ENCODE results near the gene DDX10.

DNA sequence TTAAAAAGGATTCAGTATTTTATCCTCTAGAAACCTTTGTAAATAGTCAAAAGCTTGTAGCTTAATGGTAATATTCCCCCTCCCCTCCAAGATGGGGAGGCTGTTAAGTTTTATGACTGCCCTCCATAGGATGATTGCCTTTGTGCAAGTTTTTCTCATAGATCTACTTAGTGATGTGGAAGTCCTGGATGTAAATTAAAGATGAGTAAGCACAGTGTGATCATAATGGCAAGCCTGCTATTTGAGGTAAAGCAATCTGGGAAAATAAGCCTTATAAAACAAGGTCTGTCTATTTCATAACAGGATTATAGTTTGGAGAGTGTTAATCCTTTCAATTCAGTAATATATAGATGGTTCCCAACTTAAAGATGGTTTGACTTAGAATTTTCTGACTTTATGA lies 216.3 kb downstream of the DDX10 start:
- TF ChIP-seq, protein P1, sequence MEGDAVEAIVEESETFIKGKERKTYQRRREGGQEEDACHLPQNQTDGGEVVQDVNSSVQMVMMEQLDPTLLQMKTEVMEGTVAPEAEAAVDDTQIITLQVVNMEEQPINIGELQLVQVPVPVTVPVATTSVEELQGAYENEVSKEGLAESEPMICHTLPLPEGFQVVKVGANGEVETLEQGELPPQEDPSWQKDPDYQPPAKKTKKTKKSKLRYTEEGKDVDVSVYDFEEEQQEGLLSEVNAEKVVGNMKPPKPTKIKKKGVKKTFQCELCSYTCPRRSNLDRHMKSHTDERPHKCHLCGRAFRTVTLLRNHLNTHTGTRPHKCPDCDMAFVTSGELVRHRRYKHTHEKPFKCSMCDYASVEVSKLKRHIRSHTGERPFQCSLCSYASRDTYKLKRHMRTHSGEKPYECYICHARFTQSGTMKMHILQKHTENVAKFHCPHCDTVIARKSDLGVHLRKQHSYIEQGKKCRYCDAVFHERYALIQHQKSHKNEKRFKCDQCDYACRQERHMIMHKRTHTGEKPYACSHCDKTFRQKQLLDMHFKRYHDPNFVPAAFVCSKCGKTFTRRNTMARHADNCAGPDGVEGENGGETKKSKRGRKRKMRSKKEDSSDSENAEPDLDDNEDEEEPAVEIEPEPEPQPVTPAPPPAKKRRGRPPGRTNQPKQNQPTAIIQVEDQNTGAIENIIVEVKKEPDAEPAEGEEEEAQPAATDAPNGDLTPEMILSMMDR (IDR thresholded peaks at IDR 0.05): no peak
- no peak for TF ChIP-seq POLR2AphosphoS5 (IDR thresholded peaks at IDR 0.05)
